Trophoblast cell (in vitro differentiated cells and primary cell): Measurements from ENCODE around the gene FOXP3.
A peak's percentile ranks its signal among the peaks of the same experiment; 100 is the strongest.

Experiments used
- DNase-seq, 2 donors: peaks; one replicate each; pipeline ENCODE4 v3.0.0-alpha.2; 2016
- H2AFZ ChIP-seq: 2 replicates; pipeline ENCODE4 v1.6.1; 2013; ENCODE audit warnings: low read length, moderate library complexity, mild to moderate bottlenecking; ENCODE audit not compliant: insufficient read depth, poor library complexity
- H2AK5ac ChIP-seq: 2 replicates; pipeline ENCODE4 v1.6.1; 2013; ENCODE audit warnings: mild to moderate bottlenecking, low read length
- H2BK120ac ChIP-seq: 2 replicates; pipeline ENCODE4 v1.6.1; 2013; ENCODE audit warnings: low read length, mild to moderate bottlenecking, moderate library complexity; ENCODE audit not compliant: insufficient read depth, poor library complexity
- H2BK12ac ChIP-seq: 2 replicates; pipeline ENCODE4 v1.6.1; 2013; ENCODE audit warnings: mild to moderate bottlenecking, low read length, moderate library complexity
- H2BK5ac ChIP-seq: 2 replicates; pipeline ENCODE4 v1.6.1; 2013; ENCODE audit warnings: low read length, low read depth, moderate library complexity, mild to moderate bottlenecking; ENCODE audit not compliant: poor library complexity
- H3K14ac ChIP-seq: 2 replicates; pipeline ENCODE4 v1.6.1; 2013; ENCODE audit warnings: mild to moderate bottlenecking, low read length
- H3K18ac ChIP-seq: 2 replicates; pipeline ENCODE4 v1.6.1; 2013; ENCODE audit warnings: mild to moderate bottlenecking, low read length
- H3K23ac ChIP-seq: 2 replicates; pipeline ENCODE4 v1.6.1; 2013; ENCODE audit warnings: low read length
- H3K27ac ChIP-seq: 2 replicates; pipeline ENCODE4 v1.5.1; 2013; ENCODE audit warnings: low read depth, mild to moderate bottlenecking, inconsistent platforms, low read length, moderate library complexity
- H3K27me3 ChIP-seq: 2 replicates; pipeline ENCODE4 v1.6.1; 2013; ENCODE audit warnings: inconsistent platforms, mild to moderate bottlenecking, low read length, moderate library complexity; ENCODE audit not compliant: insufficient read depth
- H3K36me3 ChIP-seq, 2 experiments: 1 replicate in 1 of 2; 2 replicates in 1 of 2; pipeline ENCODE4 v1.6.1; 2013; ENCODE audit warnings: low read length in 2 of 2, mild to moderate bottlenecking in 2 of 2, moderate library complexity in 1 of 2; ENCODE audit not compliant: insufficient read depth in 2 of 2, control insufficient read depth in 1 of 2
- H3K4ac ChIP-seq: 2 replicates; pipeline ENCODE4 v1.6.1; 2013; ENCODE audit warnings: low read depth, mild to moderate bottlenecking, low read length, moderate library complexity
- H3K4me1 ChIP-seq, 2 experiments: 1 replicate in 1 of 2; 2 replicates in 1 of 2; pipeline ENCODE4 v1.6.1; 2013; ENCODE audit warnings: low read length in 2 of 2, mild to moderate bottlenecking in 2 of 2, moderate library complexity in 1 of 2; ENCODE audit not compliant: insufficient read depth in 2 of 2, control insufficient read depth in 1 of 2
- H3K4me2 ChIP-seq: 2 replicates; pipeline ENCODE4 v1.6.1; 2013; ENCODE audit warnings: inconsistent platforms, mild to moderate bottlenecking, low read length, moderate library complexity
- H3K4me3 ChIP-seq: 2 replicates; pipeline ENCODE4 v1.5.1; 2013; ENCODE audit warnings: mild to moderate bottlenecking, low read depth, low read length, inconsistent platforms
- H3K79me1 ChIP-seq: one replicate; pipeline ENCODE4 v1.6.1; 2013; ENCODE audit warnings: low read length
- H3K79me2 ChIP-seq: 2 replicates; pipeline ENCODE4 v1.6.1; 2013; ENCODE audit warnings: low read length, mild to moderate bottlenecking; ENCODE audit not compliant: control insufficient read depth, insufficient read depth, poor library complexity
- H3K9ac ChIP-seq: 2 replicates; pipeline ENCODE4 v1.6.1; 2013; ENCODE audit warnings: mild to moderate bottlenecking, low read length
- H3K9me3 ChIP-seq: 2 replicates; pipeline ENCODE4 v1.6.1; 2013; ENCODE audit warnings: low read depth, mild to moderate bottlenecking, control low read depth, inconsistent platforms, low read length; ENCODE audit not compliant: insufficient read depth
- H4K12ac ChIP-seq: 2 replicates; pipeline ENCODE4 v1.6.1; 2013; ENCODE audit warnings: low read depth, mild to moderate bottlenecking, low read length, moderate library complexity
- H4K8ac ChIP-seq: 2 replicates; pipeline ENCODE4 v1.6.1; 2013; ENCODE audit warnings: low read depth, mild to moderate bottlenecking, low read length, moderate library complexity
- H4K91ac ChIP-seq: one replicate; pipeline ENCODE4 v1.6.1; 2013; ENCODE audit warnings: low read depth, mild to moderate bottlenecking, low read length, moderate library complexity
- WGBS: extraction: QIAGEN DNeasy Blood & Tissue Kit; methylation state at CpG from one replicate; pipeline ENCODE4 v1.1.7; 2013; ENCODE audit warnings: missing lambda C conversion rate; ENCODE audit not compliant: insufficient read length, insufficient coverage; ENCODE audit errors: extremely low coverage; 5-methylcytosine and 5-hydroxymethylcytosine counted together

FOXP3 gene

DNA sequence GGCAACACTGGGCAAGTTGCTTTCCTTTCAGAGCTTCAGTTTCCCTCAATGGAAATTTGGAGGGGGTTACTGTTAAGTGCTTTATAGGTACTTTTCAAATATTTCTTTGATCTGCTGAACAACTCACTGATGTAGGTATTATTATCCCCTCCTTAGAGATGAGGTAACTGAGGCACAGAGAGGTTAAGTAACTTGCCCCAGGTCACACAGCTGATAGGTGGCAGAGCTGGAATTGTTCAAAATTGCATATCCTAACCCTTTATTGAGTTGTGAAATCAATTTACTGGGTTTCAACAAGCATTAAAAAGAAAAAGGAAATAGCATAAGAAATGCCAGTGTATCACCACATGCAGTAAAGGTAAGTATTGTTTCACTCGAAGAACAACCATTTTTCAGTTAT is 11.7 kb upstream of the FOXP3 start:
- H3K23ac ChIP-seq = no peak overlapping the region
- no CpG with 5 or more reads among the region's 1 CpG for WGBS
- no peak overlapping the region for H3K4me3 ChIP-seq
- no peak for DNase-seq
- no peak overlapping the region for H2AFZ ChIP-seq
- H3K36me3 ChIP-seq = peaks cover 0 to 1% of the 10 kb centered on the region in 2 experiments
- no peak overlapping the region for H4K91ac ChIP-seq
- no peak overlapping the region for H2BK120ac ChIP-seq
- H3K4me2 ChIP-seq = no peak overlapping the region
- no peak overlapping the region for H2BK5ac ChIP-seq
- no peak overlapping the region for H2BK12ac ChIP-seq
- no peaks in the 10 kb centered on the region for H3K79me1 ChIP-seq
- no peak overlapping the region for H3K27ac ChIP-seq
- H3K9me3 ChIP-seq = no peaks in the 10 kb centered on the region
- H3K4me1 ChIP-seq = peaks cover 4 to 5% of the 10 kb centered on the region in 2 experiments
- H4K12ac ChIP-seq = no peak overlapping the region
- H2AK5ac ChIP-seq = no peak overlapping the region
- H3K4ac ChIP-seq = no peak overlapping the region
- no peak overlapping the region for H4K8ac ChIP-seq
- H3K9ac ChIP-seq = no peak overlapping the region
- no peaks in the 10 kb centered on the region for H3K27me3 ChIP-seq
- no peak overlapping the region for H3K14ac ChIP-seq
- H3K18ac ChIP-seq = no peak overlapping the region
- H3K79me2 ChIP-seq = no peaks in the 10 kb centered on the region

GRCh38 chrX:49273181-49273727 is 8.7 kb upstream of the FOXP3 start:
- no peak overlapping the region for H2BK120ac ChIP-seq
- H3K27ac ChIP-seq = no peak overlapping the region
- H3K79me1 ChIP-seq = peaks cover 14% of the 10 kb centered on the region
- H3K4me1 ChIP-seq = peaks cover 13 to 17% of the 10 kb centered on the region in 2 experiments
- no peak overlapping the region for H2AK5ac ChIP-seq
- no peak overlapping the region for H3K4me2 ChIP-seq
- no peak overlapping the region for H4K8ac ChIP-seq
- no peak overlapping the region for H4K12ac ChIP-seq
- H3K9me3 ChIP-seq = no peaks in the 10 kb centered on the region
- no peak overlapping the region for H2AFZ ChIP-seq
- no peak overlapping the region for H3K23ac ChIP-seq
- H3K4ac ChIP-seq = no peak overlapping the region
- H4K91ac ChIP-seq = no peak overlapping the region
- no peaks in the 10 kb centered on the region for H3K27me3 ChIP-seq
- no CpG with 5 or more reads among the region's 8 CpGs for WGBS
- no peak overlapping the region for H2BK5ac ChIP-seq
- no peak overlapping the region for H3K18ac ChIP-seq
- no peak overlapping the region for H3K9ac ChIP-seq
- H3K14ac ChIP-seq = no peak overlapping the region
- H3K4me3 ChIP-seq = no peak overlapping the region
- H3K79me2 ChIP-seq = peaks cover 10% of the 10 kb centered on the region
- no peak overlapping the region for H2BK12ac ChIP-seq
- DNase-seq = no peak
- H3K36me3 ChIP-seq = peaks cover 1 to 2% of the 10 kb centered on the region in 2 experiments

DNA sequence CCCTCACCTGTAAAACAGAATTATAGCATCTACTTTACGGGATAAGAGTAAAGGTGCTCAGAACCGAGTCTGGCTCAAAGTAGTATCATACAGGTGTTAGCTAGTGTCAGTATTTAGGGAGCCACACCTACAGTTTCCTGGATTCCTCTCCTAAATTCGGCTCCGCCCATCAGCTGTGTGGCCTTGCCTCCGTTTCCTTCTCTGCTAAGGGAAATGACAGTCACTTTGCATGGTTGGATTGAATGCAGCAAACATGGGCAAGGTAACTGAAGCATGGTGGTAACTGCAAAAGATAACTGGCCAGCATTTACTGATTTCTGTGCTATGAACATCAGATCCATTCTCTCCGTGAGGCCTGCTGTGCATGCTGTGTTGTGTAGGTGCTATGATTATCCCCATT is 7.9 kb upstream of the FOXP3 start:
- Histone ChIP-seq H3K9ac (no peak overlapping the region), H3K14ac (no peak overlapping the region), H4K12ac (no peak overlapping the region), H3K36me3 (peaks cover 1 to 2% of the 10 kb centered on the region in 2 experiments), H3K4me1 (peaks cover 13 to 17% of the 10 kb centered on the region in 2 experiments), H2AK5ac (no peak overlapping the region), H3K79me1 (peaks cover 14% of the 10 kb centered on the region), H2BK5ac (no peak overlapping the region), H3K4me3 (no peak overlapping the region), H3K79me2 (peaks cover 10% of the 10 kb centered on the region), H4K8ac (no peak overlapping the region), H3K9me3 (no peaks in the 10 kb centered on the region), H2BK120ac (no peak overlapping the region), H3K27ac (no peak overlapping the region), H3K18ac (no peak overlapping the region), H3K27me3 (no peaks in the 10 kb centered on the region), H3K23ac (no peak overlapping the region), H2AFZ (no peak overlapping the region), H2BK12ac (no peak overlapping the region), H3K4me2 (no peak overlapping the region), H4K91ac (no peak overlapping the region), H3K4ac (no peak overlapping the region)
- WGBS = no CpG with 5 or more reads among the region's 6 CpGs
- DNase-seq = no peak

- Histone ChIP-seq H3K4me2 (peak overlapping the region; percentile 45), H3K4me1 (peaks cover 13 to 17% of the 10 kb centered on the region in 2 experiments), H3K23ac (no peak overlapping the region), H2AFZ (no peak overlapping the region), H3K9ac (no peak overlapping the region), H2BK120ac (no peak overlapping the region), H3K14ac (no peak overlapping the region), H2AK5ac (no peak overlapping the region), H2BK5ac (no peak overlapping the region), H2BK12ac (no peak overlapping the region), H3K18ac (no peak overlapping the region), H3K4me3 (no peak overlapping the region), H3K36me3 (peaks cover 0 to 2% of the 10 kb centered on the region in 2 experiments), H3K9me3 (no peaks in the 10 kb centered on the region), H3K4ac (no peak overlapping the region), H3K27ac (no peak overlapping the region), H3K27me3 (no peaks in the 10 kb centered on the region), H4K91ac (no peak overlapping the region), H3K79me1 (peaks cover 14% of the 10 kb centered on the region), H4K12ac (no peak overlapping the region), H4K8ac (no peak overlapping the region), H3K79me2 (peaks cover 10% of the 10 kb centered on the region)
- DNase-seq = peak; percentile 3 to 57
- no CpG with 5 or more reads among the region's 2 CpGs for WGBS
Observed at GRCh38 chrX:49271341-49271740, 6.8 kb upstream of the FOXP3 start.
